ENCODE results near the gene SPP2. TPM values are rescaled to one million over a fixed set of nuclear protein-coding genes. Genes with fewer than 3 reads are reported as not detected.

SPP2 gene
- total and polyA plus RNA-seq, 4 donors: 0.22 to 0.51 (median 0.44) TPM; not detected in 1

Other genes starting within 250 kb of the SPP2 start
- 1 to 10 TPM; 4.9 to 8.3 TPM for gene HJURP, start 196.2 kb upstream of the SPP2 start, total RNA-seq
- gene HJURP, start 196.2 kb upstream of the SPP2 start, polyA plus RNA-seq (ENCODE audit: insufficient read length in 2 of 2): 10 to 100 TPM; 11.0 to 11.4 TPM
- 1 to 10 TPM in 1 of 2 donors, under 1 TPM in 1; 0.22 to 1.9 TPM for gene TRPM8, start 133.3 kb upstream of the SPP2 start, total RNA-seq
- 1 to 10 TPM; 1.1 TPM for gene TRPM8, start 133.3 kb upstream of the SPP2 start, polyA plus RNA-seq (ENCODE audit: insufficient read length in 2 of 2)

All from spinal cord (tissue), 4 donors.